DND-41 (cell line): ENCODE measurements around the gene GPER1.

Source experiments
- CTCF ChIP-seq: IDR thresholded peaks from 2 replicates; pipeline ENCODE4 v1.5.1; 2012; ENCODE audit warnings: borderline replicate concordance, low read length, moderate library complexity, mild to moderate bottlenecking; ENCODE audit not compliant: poor library complexity, severe bottlenecking; ENCODE audit errors: extremely low read depth
- EZH2 ChIP-seq: IDR thresholded peaks from 3 replicates; pipeline ENCODE4 v1.6.1; 2012; ENCODE audit warnings: borderline replicate concordance, low read depth, mild to moderate bottlenecking, moderate library complexity, low read length, inconsistent platforms; ENCODE audit not compliant: severe bottlenecking

- TF ChIP-seq CTCF (no peak), EZH2 (no peak)
Measured at GRCh38 chr7:1076184-1077072, 11.5 kb upstream of the GPER1 start.
